MM.1S (cell line): ENCODE results near the gene PLEKHH3.

Experiments used
- DNase-seq: peaks from one replicate; pipeline ENCODE4 v3.0.0-alpha.2; 2015
- H2AFZ ChIP-seq: fragments of 300-600 bp; sonication (generic); 2 replicates; pipeline ENCODE4 v1.6.0; 2016; ENCODE audit warnings: antibody characterized with exemption, low read length
- H3F3A ChIP-seq: fragments of 300-600 bp; sonication (generic); 2 replicates; pipeline ENCODE4 v1.6.1; 2016; ENCODE audit warnings: mild to moderate bottlenecking, antibody characterized with exemption, low read length, moderate library complexity, mixed read lengths; ENCODE audit not compliant: insufficient read depth
- H3K27ac ChIP-seq: fragments of 300-600 bp; sonication (generic); 2 replicates; pipeline ENCODE4 v1.5.1; 2016; ENCODE audit warnings: mild to moderate bottlenecking, low read length
- H3K27me3 ChIP-seq: fragments of 300-600 bp; sonication (generic); replicated peaks from 2 replicates; pipeline ENCODE4 v1.6.0; 2016; ENCODE audit warnings: low read length; ENCODE audit not compliant: insufficient read depth
- H3K36me3 ChIP-seq: fragments of 300-600 bp; sonication (generic); replicated peaks from 2 replicates; pipeline ENCODE4 v1.6.1; 2016; ENCODE audit warnings: mild to moderate bottlenecking, low read length, mixed read lengths; ENCODE audit not compliant: insufficient read depth
- H3K4me1 ChIP-seq: fragments of 300-600 bp; sonication (generic); 2 replicates; pipeline ENCODE4 v1.6.1; 2016; ENCODE audit warnings: low read length, mixed read lengths
- H3K4me2 ChIP-seq: fragments of 300-600 bp; sonication (generic); 2 replicates; pipeline ENCODE4 v1.6.0; 2016; ENCODE audit warnings: low read depth, low read length
- H3K4me3 ChIP-seq: fragments of 300-600 bp; sonication (generic); 2 replicates; pipeline ENCODE4 v1.5.1; 2016; ENCODE audit warnings: low read length, mixed read lengths
- H3K79me2 ChIP-seq: fragments of 300-600 bp; sonication (generic); 2 replicates; pipeline ENCODE4 v1.6.1; 2016; ENCODE audit warnings: mixed run types, low read length, mixed read lengths
- H3K9ac ChIP-seq: fragments of 300-600 bp; sonication (generic); 2 replicates; pipeline ENCODE4 v1.6.1; 2016; ENCODE audit warnings: low read length, mixed read lengths
- H3K9me2 ChIP-seq: fragments of 300-600 bp; sonication (generic); replicated peaks from 2 replicates; pipeline ENCODE4 v1.6.1; 2016; ENCODE audit warnings: mild to moderate bottlenecking, low read length, mixed read lengths; ENCODE audit not compliant: insufficient read depth
- H3K9me3 ChIP-seq: fragments of 300-600 bp; sonication (generic); replicated peaks from 2 replicates; pipeline ENCODE4 v1.6.1; 2016; ENCODE audit warnings: mild to moderate bottlenecking, low read length, mixed read lengths; ENCODE audit not compliant: insufficient read depth
- H4K20me1 ChIP-seq: fragments of 300-600 bp; sonication (generic); 2 replicates; pipeline ENCODE4 v1.6.1; 2016; ENCODE audit warnings: mild to moderate bottlenecking, low read length, moderate library complexity, mixed read lengths; ENCODE audit not compliant: insufficient read depth
- EZH2 ChIP-seq: fragments of 300-600 bp; sonication (generic); optimal IDR thresholded peaks from 2 replicates; pipeline ENCODE3; 2017; ENCODE audit warnings: low read depth, mild to moderate bottlenecking, antibody characterized with exemption, low read length, mixed read lengths
- EZH2phosphoT487 ChIP-seq: fragments of 300-600 bp; sonication (generic); IDR thresholded peaks from 2 replicates; pipeline ENCODE4 v1.6.1; 2018; ENCODE audit warnings: antibody characterized with exemption, low read length
- TF ChIP-seq, protein P1 (sequence below): fragments of 300-600 bp; sonication (generic); IDR thresholded peaks from 2 replicates; pipeline ENCODE4 v1.5.1; 2016; ENCODE audit warnings: antibody characterized with exemption, low read length, mixed read lengths

Gene PLEKHH3

DNA sequence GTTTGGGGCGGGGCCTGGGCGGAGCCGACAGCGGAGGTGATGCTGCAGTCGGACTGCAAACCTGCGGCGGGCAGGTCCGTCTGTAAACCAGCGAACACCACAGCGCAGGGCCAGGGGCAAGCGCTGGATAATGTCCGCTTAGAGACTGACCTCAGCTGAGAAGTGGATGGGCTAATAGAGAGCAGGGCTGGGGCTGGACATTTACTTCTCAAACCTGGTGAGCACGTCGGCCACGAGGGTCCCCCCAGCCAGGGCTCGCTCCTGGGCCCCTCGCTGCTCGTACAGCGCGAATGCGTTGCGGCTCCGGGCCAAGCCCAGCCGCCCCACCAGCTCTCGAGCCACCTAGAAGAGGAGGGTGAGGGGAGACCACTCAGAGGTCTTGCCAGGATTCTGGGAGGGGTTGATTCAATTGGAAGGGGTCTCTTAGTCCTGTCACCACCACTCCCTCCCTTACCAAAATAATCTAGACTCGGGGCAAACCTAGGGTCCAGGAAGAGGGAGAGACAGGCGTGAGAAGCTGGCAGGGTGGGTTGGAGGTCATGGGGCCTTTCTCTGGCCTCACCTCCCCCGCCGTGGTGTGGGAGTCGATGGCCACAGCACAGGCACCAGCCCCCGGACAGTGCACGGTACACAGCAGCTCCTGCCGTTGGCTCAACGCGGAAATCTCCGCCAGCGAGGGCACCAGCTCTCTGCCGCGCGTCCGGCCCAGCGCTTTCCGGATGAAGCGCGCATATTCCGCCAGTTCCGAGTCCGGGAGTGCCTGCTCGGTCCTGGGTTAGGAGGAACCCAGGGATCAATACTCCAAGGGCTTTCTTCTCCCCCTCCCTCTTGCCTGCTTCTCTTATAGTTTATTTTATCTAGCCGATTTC, 5.8 kb downstream of the PLEKHH3 start:
- TF ChIP-seq, protein P1, sequence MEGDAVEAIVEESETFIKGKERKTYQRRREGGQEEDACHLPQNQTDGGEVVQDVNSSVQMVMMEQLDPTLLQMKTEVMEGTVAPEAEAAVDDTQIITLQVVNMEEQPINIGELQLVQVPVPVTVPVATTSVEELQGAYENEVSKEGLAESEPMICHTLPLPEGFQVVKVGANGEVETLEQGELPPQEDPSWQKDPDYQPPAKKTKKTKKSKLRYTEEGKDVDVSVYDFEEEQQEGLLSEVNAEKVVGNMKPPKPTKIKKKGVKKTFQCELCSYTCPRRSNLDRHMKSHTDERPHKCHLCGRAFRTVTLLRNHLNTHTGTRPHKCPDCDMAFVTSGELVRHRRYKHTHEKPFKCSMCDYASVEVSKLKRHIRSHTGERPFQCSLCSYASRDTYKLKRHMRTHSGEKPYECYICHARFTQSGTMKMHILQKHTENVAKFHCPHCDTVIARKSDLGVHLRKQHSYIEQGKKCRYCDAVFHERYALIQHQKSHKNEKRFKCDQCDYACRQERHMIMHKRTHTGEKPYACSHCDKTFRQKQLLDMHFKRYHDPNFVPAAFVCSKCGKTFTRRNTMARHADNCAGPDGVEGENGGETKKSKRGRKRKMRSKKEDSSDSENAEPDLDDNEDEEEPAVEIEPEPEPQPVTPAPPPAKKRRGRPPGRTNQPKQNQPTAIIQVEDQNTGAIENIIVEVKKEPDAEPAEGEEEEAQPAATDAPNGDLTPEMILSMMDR: no peak
- Histone ChIP-seq H3K9me3 (no peaks in the 10 kb centered on the region), H3K36me3 (peaks cover 16% of the 10 kb centered on the region), H2AFZ (no peak overlapping the region), H3K9ac (no peak overlapping the region), H3K4me2 (no peak overlapping the region), H3K27me3 (no peaks in the 10 kb centered on the region), H3F3A (0 out of 2 replicates have a peak, but pooled peaks cover 13% of the 10 kb centered on the region), H3K27ac (no peak overlapping the region), H3K79me2 (peaks cover 64% of the 10 kb centered on the region), H4K20me1 (no peaks in the 10 kb centered on the region), H3K4me3 (no peak overlapping the region), H3K9me2 (no peaks in the 10 kb centered on the region), H3K4me1 (0 out of 2 replicates have a peak, but pooled peaks cover 6% of the 10 kb centered on the region)
- DNase-seq: peak; percentile 2

GRCh38 chr17:42669977-42670788, 6.6 kb downstream of the PLEKHH3 start:
- 0 out of 2 replicates have a peak, but pooled peaks cover 6% of the 10 kb centered on the region for H3K4me1 ChIP-seq

GRCh38 chr17:42669705-42669976, 7.2 kb downstream of the PLEKHH3 start:
- no peaks in the 10 kb centered on the region for H4K20me1 ChIP-seq
- H3K27ac ChIP-seq: no peak overlapping the region
- no peak overlapping the region for H2AFZ ChIP-seq
- 0 out of 2 replicates have a peak, but pooled peaks cover 4% of the 10 kb centered on the region for H3K4me1 ChIP-seq
- no peak for DNase-seq
- H3K4me2 ChIP-seq: no peak overlapping the region
- H3K9me3 ChIP-seq: no peaks in the 10 kb centered on the region
- H3K27me3 ChIP-seq: no peaks in the 10 kb centered on the region
- H3K9me2 ChIP-seq: no peaks in the 10 kb centered on the region
- H3K9ac ChIP-seq: no peak overlapping the region
- TF ChIP-seq EZH2phosphoT487: no peak
- no peak for TF ChIP-seq EZH2
- TF ChIP-seq, protein P1: no peak
- peaks cover 16% of the 10 kb centered on the region for H3K36me3 ChIP-seq
- H3K79me2 ChIP-seq: peaks cover 50% of the 10 kb centered on the region
- 0 out of 2 replicates have a peak, but pooled peaks cover 9% of the 10 kb centered on the region for H3F3A ChIP-seq
- H3K4me3 ChIP-seq: no peak overlapping the region

More at GRCh38 chr17:42669977-42670788, 6.6 kb downstream of the PLEKHH3 start:
- H4K20me1 ChIP-seq: no peaks in the 10 kb centered on the region
- 0 out of 2 replicates have a peak, but pooled peaks cover 9% of the 10 kb centered on the region for H3F3A ChIP-seq
- peaks cover 16% of the 10 kb centered on the region for H3K36me3 ChIP-seq
- no peaks in the 10 kb centered on the region for H3K9me2 ChIP-seq
- peak; percentile 3 for DNase-seq
- no peaks in the 10 kb centered on the region for H3K9me3 ChIP-seq
- TF ChIP-seq, protein P1: no peak
- TF ChIP-seq EZH2phosphoT487: no peak
- H2AFZ ChIP-seq: no peak overlapping the region
- no peak overlapping the region for H3K4me2 ChIP-seq
- H3K27me3 ChIP-seq: no peaks in the 10 kb centered on the region
- no peak overlapping the region for H3K4me3 ChIP-seq
- peaks cover 55% of the 10 kb centered on the region for H3K79me2 ChIP-seq
- H3K27ac ChIP-seq: no peak overlapping the region
- H3K9ac ChIP-seq: no peak overlapping the region
